HG03442 (cell line): ENCODE data around the gene YPEL5.

Experiments
- ATAC-seq: cut with Tn5 transposase; IDR thresholded peaks from one replicate; pipeline ENCODE4 v1.9.1; 2021; ENCODE audit warnings: mild to moderate bottlenecking, moderate library complexity; ENCODE audit not compliant: unreplicated experiment

The YPEL5 gene

DNA sequence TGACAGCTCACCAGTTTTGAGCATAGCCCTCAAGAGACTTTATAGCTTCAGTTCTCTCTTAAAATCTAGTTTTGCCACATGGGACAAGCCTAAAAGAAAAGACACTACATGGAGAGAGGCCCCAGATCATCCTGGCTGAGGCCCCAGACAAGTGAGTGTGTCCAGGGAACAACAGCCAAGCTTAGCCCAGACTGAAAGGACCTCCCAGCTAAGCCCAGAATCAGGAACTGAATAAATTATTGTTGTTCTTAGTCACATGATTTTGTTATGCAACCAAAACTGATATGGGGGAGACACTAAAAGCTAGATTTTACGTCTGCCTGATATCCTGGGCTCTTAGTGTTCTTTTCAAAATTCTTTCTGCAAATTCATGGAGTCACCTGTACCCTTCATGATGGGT lies 55.2 kb downstream of the YPEL5 start:
- ATAC-seq = no peak

- ATAC-seq = no peak
These were observed 56.3 kb downstream of the YPEL5 start for GRCh38 chr2:30203156-30203555.

DNA sequence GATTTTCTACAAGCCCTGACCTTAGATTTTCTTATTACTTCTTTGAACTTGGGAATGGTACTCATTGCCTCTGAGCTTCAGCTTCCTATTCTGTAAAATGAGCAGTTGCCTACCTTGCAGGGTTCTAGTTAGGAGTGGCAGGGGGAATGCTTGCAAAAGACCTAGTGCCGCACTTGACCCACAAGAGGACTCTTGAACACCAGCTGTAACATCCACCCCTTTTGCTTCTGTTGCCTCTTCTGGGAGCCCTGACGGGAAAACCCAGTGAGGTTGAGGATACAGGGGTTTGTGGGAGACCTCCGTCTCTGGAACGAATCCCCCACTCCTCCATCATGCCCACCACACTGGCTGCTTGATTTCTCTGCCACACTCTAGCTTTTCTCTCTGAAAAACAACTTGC lies 57.5 kb downstream of the YPEL5 start:
- no peak for ATAC-seq

- ATAC-seq = no peak
These were observed 58.6 kb downstream of the YPEL5 start for GRCh38 chr2:30205456-30205855.

DNA sequence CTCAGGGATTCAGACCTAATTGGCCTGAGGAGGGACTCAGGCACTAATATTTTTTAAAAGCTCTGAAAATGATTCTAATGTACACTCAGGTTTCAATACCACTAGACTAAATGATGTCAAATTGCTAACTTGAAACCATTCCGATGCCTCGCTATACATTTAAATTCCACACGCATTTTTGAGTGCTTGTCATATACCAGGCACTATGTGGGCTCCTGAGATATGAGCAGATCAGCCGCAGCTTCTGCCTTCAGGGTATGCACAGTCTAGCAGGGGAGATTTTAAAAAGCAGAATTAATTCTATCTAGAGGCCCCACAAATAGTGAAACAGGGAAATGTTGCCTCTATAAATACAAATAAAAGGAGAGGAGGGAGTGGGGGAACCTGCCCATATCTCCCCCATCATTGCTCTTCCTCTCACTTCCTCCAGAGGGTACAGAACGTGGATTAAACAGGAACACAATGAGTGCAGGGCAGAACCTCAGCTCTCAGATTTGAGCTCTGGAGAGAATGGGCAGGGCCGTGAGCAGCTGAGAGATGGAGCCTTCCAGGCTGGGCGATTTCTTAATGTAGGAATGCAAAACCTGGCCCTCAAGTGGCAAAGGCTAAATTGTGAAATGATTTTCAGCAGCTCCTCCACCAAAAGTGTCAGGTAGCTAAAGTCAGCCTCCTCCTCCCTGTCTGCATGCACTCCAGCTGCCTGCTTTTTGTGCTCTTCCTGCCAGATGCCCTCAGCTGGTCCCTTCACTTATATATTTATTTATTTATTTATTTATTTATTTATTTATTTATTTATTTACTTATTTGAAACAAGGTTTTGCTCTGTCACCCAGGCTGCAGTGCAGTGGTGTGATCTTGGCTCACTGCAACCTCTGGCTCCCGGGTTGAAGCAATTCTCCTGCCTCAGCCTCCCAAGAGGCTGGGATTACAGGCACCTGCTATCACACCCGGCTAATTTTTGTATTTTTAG lies 59.9 kb downstream of the YPEL5 start:
- no peak for ATAC-seq

GRCh38 chr2:30208453-30208852 lies 61.6 kb downstream of the YPEL5 start:
- ATAC-seq = no peak

DNA sequence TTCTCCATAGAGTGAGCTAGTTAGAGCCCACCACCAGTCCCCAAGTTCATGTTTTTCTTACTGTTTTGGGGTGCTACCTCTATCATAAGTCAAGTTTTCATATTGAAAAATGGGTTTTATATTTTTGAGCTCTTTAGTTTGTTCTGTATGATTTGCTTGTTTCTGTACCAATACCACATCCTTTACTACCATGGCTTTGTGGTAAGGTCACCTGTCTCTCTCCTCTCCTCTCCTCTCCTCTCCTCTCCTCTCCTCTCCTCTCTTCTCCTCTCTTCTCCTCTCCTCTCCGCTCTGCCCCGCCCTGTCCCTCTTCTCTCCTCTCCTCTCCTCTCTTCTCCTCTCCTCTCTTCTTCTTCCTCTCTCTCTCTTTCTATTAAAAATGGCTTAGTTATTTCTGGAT lies 62.4 kb downstream of the YPEL5 start:
- no peak for ATAC-seq
